ENCODE results near the gene GOLGA6L2. TPM values are rescaled to one million over a fixed set of nuclear protein-coding genes. Genes with fewer than 3 reads are reported as not detected.

GOLGA6L2 gene
- total RNA-seq, 2 experiments from 2014 or later, result not detected

DNA sequence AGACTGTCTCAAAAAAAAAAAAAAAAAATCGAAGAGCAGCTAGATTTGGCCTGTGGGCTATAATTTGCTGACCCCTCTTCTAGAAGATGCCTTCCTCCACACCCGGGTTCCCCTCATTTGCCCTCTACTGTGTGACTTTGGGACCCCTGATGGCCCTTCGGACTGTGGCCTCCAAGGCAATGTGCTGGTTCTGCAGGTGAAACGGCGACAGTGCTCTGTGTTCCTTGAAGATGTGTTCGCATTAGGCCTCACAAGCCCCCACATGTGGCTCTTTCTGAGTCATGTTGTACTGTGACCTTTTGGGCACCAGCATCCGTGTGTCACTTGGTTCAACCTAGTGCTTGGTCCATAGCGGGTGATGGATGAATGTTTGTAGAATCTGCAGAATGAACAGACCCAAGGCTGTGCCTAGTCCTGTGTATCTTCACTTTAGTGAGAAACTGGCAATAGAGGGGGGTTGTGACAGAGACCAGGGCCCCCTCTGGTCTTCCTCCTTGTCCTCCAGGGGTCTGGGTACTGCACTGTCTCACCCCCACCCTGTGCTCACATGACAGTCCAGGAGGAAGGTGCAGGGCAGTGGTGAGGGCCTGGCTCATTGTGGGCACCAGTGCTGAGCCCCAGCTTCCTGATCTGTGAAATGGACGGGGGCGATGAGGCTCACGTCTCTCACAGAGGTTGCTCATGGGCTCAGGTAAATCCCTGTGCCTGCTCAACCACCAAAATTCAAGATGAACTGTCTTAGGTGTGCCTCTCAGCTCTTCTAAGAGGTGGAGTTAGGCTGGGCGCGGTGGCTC lies 22.7 kb downstream of the GOLGA6L2 start:
- no peak overlapping the region for H3K4me3 ChIP-seq (ENCODE audit: low read depth, low read length, poor library complexity, severe bottlenecking)
- ChIA-PET POLR2A (no interaction called here), CTCF (ENCODE audit: unreplicated experiment) (no interaction called here)
- H3K27ac ChIP-seq (ENCODE audit: low read depth, low read length, poor library complexity, severe bottlenecking), result no peak overlapping the region
- intact Hi-C loops (cut with micrococcal nuclease; ENCODE audit: unreplicated experiment), result no loop called here
- no peak overlapping the region for H2AFZ ChIP-seq (ENCODE audit: low read length)
- BruUV-seq (replicated peaks), result no TSS peak
- no peaks in the 10 kb centered on the region for H3K36me3 ChIP-seq (ENCODE audit: insufficient read depth, low read length)
- DNase-seq (ENCODE audit: low spot score), result no peak
- no peak for TF ChIP-seq EZH2phosphoT487 (IDR thresholded peaks at IDR 0.05; ENCODE audit: borderline replicate concordance, low read depth, low read length)
- TF ChIP-seq, protein P1, sequence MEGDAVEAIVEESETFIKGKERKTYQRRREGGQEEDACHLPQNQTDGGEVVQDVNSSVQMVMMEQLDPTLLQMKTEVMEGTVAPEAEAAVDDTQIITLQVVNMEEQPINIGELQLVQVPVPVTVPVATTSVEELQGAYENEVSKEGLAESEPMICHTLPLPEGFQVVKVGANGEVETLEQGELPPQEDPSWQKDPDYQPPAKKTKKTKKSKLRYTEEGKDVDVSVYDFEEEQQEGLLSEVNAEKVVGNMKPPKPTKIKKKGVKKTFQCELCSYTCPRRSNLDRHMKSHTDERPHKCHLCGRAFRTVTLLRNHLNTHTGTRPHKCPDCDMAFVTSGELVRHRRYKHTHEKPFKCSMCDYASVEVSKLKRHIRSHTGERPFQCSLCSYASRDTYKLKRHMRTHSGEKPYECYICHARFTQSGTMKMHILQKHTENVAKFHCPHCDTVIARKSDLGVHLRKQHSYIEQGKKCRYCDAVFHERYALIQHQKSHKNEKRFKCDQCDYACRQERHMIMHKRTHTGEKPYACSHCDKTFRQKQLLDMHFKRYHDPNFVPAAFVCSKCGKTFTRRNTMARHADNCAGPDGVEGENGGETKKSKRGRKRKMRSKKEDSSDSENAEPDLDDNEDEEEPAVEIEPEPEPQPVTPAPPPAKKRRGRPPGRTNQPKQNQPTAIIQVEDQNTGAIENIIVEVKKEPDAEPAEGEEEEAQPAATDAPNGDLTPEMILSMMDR (conservative IDR thresholded peaks at IDR 0.05; ENCODE audit: low read length), result no peak
- no peaks in the 10 kb centered on the region for H3K9me3 ChIP-seq (ENCODE audit: low read length)
- H4K20me1 ChIP-seq (ENCODE audit: insufficient read depth, low read length), result no peaks in the 10 kb centered on the region
- no peaks in the 10 kb centered on the region for H3K4me1 ChIP-seq (ENCODE audit: insufficient read depth, low read length, poor library complexity, severe bottlenecking)
- no peaks in the 10 kb centered on the region for H3K79me2 ChIP-seq (ENCODE audit: insufficient read depth, low read depth, low read length)
- H3K9me2 ChIP-seq (ENCODE audit: insufficient read depth, low read length), result no peaks in the 10 kb centered on the region
- no peak overlapping the region for H3K4me2 ChIP-seq (ENCODE audit: low read length)

DNA sequence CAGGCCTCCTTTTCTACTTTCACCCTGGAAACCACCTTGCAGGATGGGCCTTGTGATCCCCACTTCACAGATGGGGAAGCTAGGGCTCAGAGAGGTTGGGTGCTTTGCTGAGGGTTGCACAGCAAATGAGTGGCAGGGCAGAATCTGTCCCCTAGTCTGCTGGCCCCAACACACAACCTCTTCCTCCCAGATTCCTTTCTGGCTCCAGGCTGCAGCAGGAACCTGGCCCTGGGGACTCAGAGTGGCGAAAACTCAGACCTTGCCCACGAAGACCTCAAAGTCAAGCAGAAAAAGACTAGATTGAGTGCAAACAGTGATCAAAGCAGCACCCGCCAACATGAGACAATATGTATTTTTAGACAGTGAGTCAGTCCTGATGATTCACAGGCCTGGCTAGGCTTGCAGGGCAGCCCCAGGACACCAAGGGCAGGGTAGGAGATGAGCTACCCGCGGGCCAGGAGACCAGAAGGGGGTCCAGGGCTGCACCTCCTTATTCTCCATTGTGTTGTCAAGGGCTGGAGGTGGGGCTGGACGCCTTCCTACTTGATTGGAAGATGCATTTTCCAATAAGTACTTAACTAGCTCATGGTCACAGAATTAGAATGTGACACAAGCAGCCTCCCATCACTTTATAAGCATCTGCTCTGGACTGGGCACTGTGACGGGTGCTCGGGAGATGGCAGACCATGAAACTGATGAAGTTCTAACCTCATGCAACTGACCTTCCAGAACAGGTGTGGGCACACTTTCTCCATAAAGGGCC lies 23.9 kb downstream of the GOLGA6L2 start:
- no peak for TF ChIP-seq EZH2phosphoT487 (IDR thresholded peaks at IDR 0.05; ENCODE audit: borderline replicate concordance, low read depth, low read length)
- TF ChIP-seq, protein P1 (conservative IDR thresholded peaks at IDR 0.05; ENCODE audit: low read length), result no peak
- DNase-seq (ENCODE audit: low spot score), result no peak
- H3K4me1 ChIP-seq (ENCODE audit: insufficient read depth, low read length, poor library complexity, severe bottlenecking), result no peaks in the 10 kb centered on the region
- H4K20me1 ChIP-seq (ENCODE audit: insufficient read depth, low read length), result no peaks in the 10 kb centered on the region
- ChIA-PET CTCF (ENCODE audit: unreplicated experiment) (no interaction called here), POLR2A (no interaction called here)
- H3K9me2 ChIP-seq (ENCODE audit: insufficient read depth, low read length), result no peaks in the 10 kb centered on the region
- no peak overlapping the region for H2AFZ ChIP-seq (ENCODE audit: low read length)
- no peak overlapping the region for H3K4me3 ChIP-seq (ENCODE audit: low read depth, low read length, poor library complexity, severe bottlenecking)
- H3K36me3 ChIP-seq (ENCODE audit: insufficient read depth, low read length), result no peaks in the 10 kb centered on the region
- intact Hi-C loops (cut with micrococcal nuclease; ENCODE audit: unreplicated experiment), result no loop called here
- H3K9me3 ChIP-seq (ENCODE audit: low read length), result no peaks in the 10 kb centered on the region
- H3K4me2 ChIP-seq (ENCODE audit: low read length), result no peak overlapping the region
- no peak overlapping the region for H3K27ac ChIP-seq (ENCODE audit: low read depth, low read length, poor library complexity, severe bottlenecking)
- BruUV-seq (replicated peaks), result no TSS peak
- H3K79me2 ChIP-seq (ENCODE audit: insufficient read depth, low read depth, low read length), result no peaks in the 10 kb centered on the region

Measured in OCI-LY7 (cell line).